Skeletal muscle tissue (tissue), 4 donors: ENCODE results near the gene ACOT13. TPM values are rescaled to one million over a fixed set of nuclear protein-coding genes. Genes with fewer than 3 reads are reported as not detected.

Source experiments
- H3K27ac ChIP-seq: one replicate; pipeline ENCODE4 v1.7.0; 2013; ENCODE audit warnings: mild to moderate bottlenecking, low read depth, low read length, inconsistent platforms
- H3K27me3 ChIP-seq, 3 donors: one replicate each; pipeline ENCODE4 v1.7.0; 2013; ENCODE audit warnings: low read length in 3 of 3; ENCODE audit not compliant: control insufficient read depth in 3 of 3, insufficient read depth in 3 of 3
- H3K36me3 ChIP-seq, 3 donors: one replicate each; pipeline ENCODE4 v1.7.0; 2013; ENCODE audit warnings: low read length in 3 of 3; ENCODE audit not compliant: control insufficient read depth in 3 of 3, insufficient read depth in 3 of 3
- H3K4me1 ChIP-seq, 3 donors: one replicate each; pipeline ENCODE4 v1.7.0; 2013; ENCODE audit warnings: low read length in 3 of 3, mild to moderate bottlenecking in 3 of 3; ENCODE audit not compliant: control insufficient read depth in 3 of 3, insufficient read depth in 3 of 3
- H3K4me3 ChIP-seq, 3 donors: one replicate each; pipeline ENCODE4 v1.7.0; 2013; ENCODE audit warnings: low read length in 3 of 3
- H3K9ac ChIP-seq, 3 donors: one replicate each; pipeline ENCODE4 v1.7.0; 2013; ENCODE audit warnings: low read length in 3 of 3, mild to moderate bottlenecking in 3 of 3, moderate library complexity in 2 of 3, low read depth in 1 of 3
- H3K9me3 ChIP-seq, 3 donors: one replicate each; pipeline ENCODE4 v1.7.0; 2013; ENCODE audit warnings: low read length in 3 of 3; ENCODE audit not compliant: control insufficient read depth in 3 of 3
- total RNA-seq: library from RNA; depleted of rRNA; stranded (reverse); fragments of >200 nt; gene quantifications from one replicate; pipeline ENCODE4 v1.2.3, GENCODE V29; 2014
- donor health status: Osteomylitis.

The ACOT13 gene
- 4.7 TPM for total RNA-seq

DNA sequence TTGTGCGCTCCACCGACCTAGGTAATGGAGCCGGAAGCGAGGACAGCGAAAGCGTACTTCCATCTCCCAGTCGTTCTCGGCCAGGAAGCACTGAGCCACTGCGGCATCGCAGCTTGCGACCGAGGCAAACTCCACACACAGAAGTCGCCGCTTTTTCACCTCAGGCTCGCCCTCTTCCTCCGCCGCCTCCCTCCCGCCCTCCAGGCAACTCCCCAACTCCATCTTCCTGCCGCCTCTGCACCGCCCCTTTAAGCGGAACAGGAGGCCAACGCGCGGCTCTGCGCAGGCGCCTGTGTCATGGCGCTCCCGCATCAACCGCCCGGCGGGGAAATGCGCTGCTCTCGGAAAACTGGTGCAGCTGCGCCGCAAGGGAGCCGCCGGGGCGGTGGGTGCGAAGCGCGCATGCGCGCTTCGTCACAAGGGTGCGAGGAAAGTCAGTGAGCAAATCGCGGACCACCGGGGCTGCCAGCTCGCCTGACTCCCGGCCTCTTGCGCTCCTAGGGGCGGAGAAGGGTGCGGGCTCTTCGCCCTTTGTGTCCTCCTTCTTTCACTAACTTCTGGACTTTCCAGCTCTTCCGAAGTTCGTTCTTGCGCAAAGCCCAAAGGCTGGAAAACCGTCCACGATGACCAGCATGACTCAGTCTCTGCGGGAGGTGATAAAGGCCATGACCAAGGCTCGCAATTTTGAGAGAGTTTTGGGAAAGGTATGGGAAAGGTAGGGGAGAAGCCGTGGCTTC lies at the start of gene ACOT13, which contains the start of gene TDP2:
ACOT13 (plus strand) TSS at position 437 of the 737 bp plus-strand sequence; CDS start at position 624, 187 bp downstream.
TDP2 (minus strand) TSS at position 259 of the 737 bp plus-strand sequence; CDS start at position 222, 37 bp downstream.
- Histone ChIP-seq H3K4me3 (peak within 1 kb of the TSS; percentile 98 to 100 (median 100)), H3K36me3 (peaks cover 5 to 12% (median 9%) of the 10 kb centered on the region in 3 donors), H3K27me3 (no peaks in the 10 kb centered on the region), H3K9me3 (peaks cover 0 to 4% (median 0%) of the 10 kb centered on the region in 3 donors), H3K9ac (peak within 1 kb of the TSS; percentile 82 to 95 (median 94)), H3K4me1 (peaks cover 13 to 34% (median 25%) of the 10 kb centered on the region in 3 donors), H3K27ac (peak within 1 kb of the TSS; percentile 83)

- Histone ChIP-seq H3K9me3 (no peaks in the 10 kb centered on the region), H3K4me3 (no peak overlapping the region), H3K27ac (no peak overlapping the region), H3K27me3 (no peaks in the 10 kb centered on the region), H3K4me1 (no peaks in the 10 kb centered on the region), H3K36me3 (no peaks in the 10 kb centered on the region), H3K9ac (no peak overlapping the region)
Measured at GRCh38 chr6:24619661-24620060, 47.2 kb upstream of the ACOT13 start.

- H3K36me3 ChIP-seq: no peaks in the 10 kb centered on the region
- no peak overlapping the region for H3K27ac ChIP-seq
- H3K27me3 ChIP-seq: no peaks in the 10 kb centered on the region
Measured at GRCh38 chr6:24620637-24621036, 46.2 kb upstream of the ACOT13 start.

DNA sequence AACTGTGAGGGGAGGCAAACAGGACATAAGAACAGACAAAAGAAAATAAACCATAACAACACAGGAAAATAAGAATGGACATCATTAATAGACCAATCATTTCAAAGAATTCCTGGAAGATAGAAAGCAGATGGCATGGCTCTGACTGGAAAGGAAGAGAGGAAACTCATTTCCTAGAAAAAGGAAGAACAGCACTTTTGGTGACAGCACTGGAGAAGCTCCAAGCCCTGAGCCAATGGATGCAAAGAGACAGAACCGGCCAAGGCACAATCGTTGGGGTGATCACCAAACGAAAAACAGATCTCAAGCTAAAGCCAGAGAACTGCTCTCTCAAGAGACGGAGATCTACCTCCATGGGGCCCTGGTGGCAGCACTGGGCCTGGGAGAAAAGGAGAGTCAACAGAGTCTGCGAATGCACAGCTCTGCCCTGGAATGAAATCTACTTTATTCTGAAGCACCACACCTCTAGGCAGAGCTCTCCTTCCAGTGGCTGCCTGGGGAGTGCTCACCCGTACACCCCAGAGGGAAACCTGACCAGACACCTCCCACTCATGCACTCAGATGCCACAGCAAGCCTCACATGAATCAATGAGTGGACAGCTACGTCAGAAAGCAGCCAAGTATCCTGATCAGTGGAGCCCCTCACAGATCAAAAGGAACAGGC lies 45.1 kb upstream of the ACOT13 start:
- Histone ChIP-seq H3K4me1 (no peaks in the 10 kb centered on the region), H3K27ac (no peak overlapping the region), H3K9me3 (no peaks in the 10 kb centered on the region), H3K9ac (no peak overlapping the region), H3K4me3 (no peak overlapping the region), H3K27me3 (no peaks in the 10 kb centered on the region), H3K36me3 (no peaks in the 10 kb centered on the region)

More at GRCh38 chr6:24620637-24621036, 46.2 kb upstream of the ACOT13 start:
- Histone ChIP-seq H3K4me1 (no peaks in the 10 kb centered on the region), H3K9me3 (no peaks in the 10 kb centered on the region), H3K4me3 (no peak overlapping the region), H3K9ac (no peak overlapping the region)

DNA sequence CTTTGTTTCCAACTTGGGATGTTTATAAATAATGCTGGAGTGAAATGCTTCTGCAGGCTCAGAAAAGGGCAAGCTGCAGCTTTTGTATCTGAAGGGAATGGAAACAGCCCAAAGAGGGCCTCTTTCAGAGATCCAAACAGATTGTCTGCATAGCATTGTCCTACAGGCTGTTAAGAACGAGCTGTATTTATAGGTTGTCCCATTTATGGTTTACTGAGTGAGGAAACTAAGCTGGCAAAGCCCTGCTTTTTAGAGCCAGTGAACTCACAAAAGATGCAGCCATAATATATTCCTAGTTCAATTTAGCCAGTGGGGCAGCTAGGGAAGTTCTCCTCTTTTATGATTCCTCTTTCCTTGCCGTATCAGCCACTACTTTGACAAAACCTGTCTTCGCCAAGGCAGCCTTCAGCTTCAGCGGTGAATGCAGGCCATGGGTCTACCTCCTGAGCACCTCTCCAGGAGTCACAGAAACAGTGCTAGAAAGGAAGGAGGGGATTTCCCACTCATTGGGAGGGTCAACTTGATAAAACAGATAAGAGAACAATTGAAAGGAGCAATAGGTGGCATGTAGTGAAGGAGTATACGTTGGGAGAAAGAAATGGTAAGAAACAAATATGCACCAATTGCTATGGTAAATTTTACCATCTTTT lies 35.9 kb upstream of the ACOT13 start:
- H3K4me1 ChIP-seq: no peaks in the 10 kb centered on the region
- no peak overlapping the region for H3K9ac ChIP-seq
- no peaks in the 10 kb centered on the region for H3K36me3 ChIP-seq
- peaks cover 0 to 5% (median 4%) of the 10 kb centered on the region in 3 donors for H3K9me3 ChIP-seq
- H3K27me3 ChIP-seq: no peaks in the 10 kb centered on the region
- no peak overlapping the region for H3K4me3 ChIP-seq
- H3K27ac ChIP-seq: no peak overlapping the region

GRCh38 chr6:24631671-24632070 lies 35.2 kb upstream of the ACOT13 start:
- H3K4me1 ChIP-seq: no peaks in the 10 kb centered on the region
- H3K36me3 ChIP-seq: no peaks in the 10 kb centered on the region
- H3K4me3 ChIP-seq: no peak overlapping the region
- no peak overlapping the region for H3K9ac ChIP-seq
- H3K9me3 ChIP-seq: peaks cover 0 to 7% (median 5%) of the 10 kb centered on the region in 3 donors
- H3K27ac ChIP-seq: no peak overlapping the region
- no peaks in the 10 kb centered on the region for H3K27me3 ChIP-seq

- Histone ChIP-seq H3K27me3 (no peaks in the 10 kb centered on the region), H3K27ac (no peak overlapping the region), H3K4me1 (no peaks in the 10 kb centered on the region), H3K9me3 (peaks cover 2 to 11% (median 5%) of the 10 kb centered on the region in 3 donors), H3K4me3 (no peak overlapping the region), H3K9ac (no peak overlapping the region), H3K36me3 (no peaks in the 10 kb centered on the region)
Measured at GRCh38 chr6:24632573-24632972, 34.3 kb upstream of the ACOT13 start.

DNA sequence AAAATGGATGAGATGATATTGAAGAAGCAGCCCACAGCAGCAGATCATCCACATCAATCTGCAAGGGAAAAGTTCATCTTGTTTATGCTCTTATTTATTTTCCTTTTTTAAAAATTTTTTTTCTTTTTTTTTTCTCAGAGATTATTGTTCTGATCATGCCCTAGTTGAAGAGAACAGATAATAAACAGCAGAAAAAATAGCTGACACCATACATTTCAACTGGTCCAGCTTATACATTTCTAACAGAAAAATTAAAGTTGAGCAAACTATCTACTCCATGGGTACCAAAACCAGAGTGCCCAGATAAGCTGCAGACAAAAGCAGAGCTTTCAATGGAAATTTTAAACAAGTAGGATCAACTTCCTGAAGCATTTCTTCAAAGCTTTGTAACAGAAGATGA lies 30.2 kb upstream of the ACOT13 start:
- H3K9me3 ChIP-seq: peaks cover 2 to 11% (median 5%) of the 10 kb centered on the region in 3 donors
- H3K27ac ChIP-seq: no peak overlapping the region
- no peaks in the 10 kb centered on the region for H3K36me3 ChIP-seq
- no peaks in the 10 kb centered on the region for H3K4me1 ChIP-seq
- no peaks in the 10 kb centered on the region for H3K27me3 ChIP-seq
- no peak overlapping the region for H3K9ac ChIP-seq
- no peak overlapping the region for H3K4me3 ChIP-seq

- Histone ChIP-seq H3K9ac (no peak overlapping the region), H3K27ac (no peak overlapping the region), H3K4me1 (no peaks in the 10 kb centered on the region), H3K27me3 (peaks cover 5 to 6% (median 6%) of the 10 kb centered on the region in 3 donors), H3K4me3 (no peak overlapping the region), H3K36me3 (no peaks in the 10 kb centered on the region), H3K9me3 (peaks cover 2 to 11% (median 5%) of the 10 kb centered on the region in 3 donors)
Measured at GRCh38 chr6:24640166-24640565, 26.7 kb upstream of the ACOT13 start.
